MCF 10A (cell line): ENCODE data around the gene GALNT16. TPM values are rescaled to one million over a fixed set of nuclear protein-coding genes. Genes with fewer than 3 reads are reported as not detected.
"Not testable (repeated sequence)": the region's sequence is repeated elsewhere in the genome, so short reads cannot be mapped to it uniquely, and the experiment has no call there.

ENCODE experiments used
- BruUV-seq: library from RNA; stranded (reverse); fragments of 400-500 nt; replicated peaks from 2 replicates; lab custom pipeline; 2021; lab: Mats Ljungman, UMichigan
- CTCF ChIA-PET: fragments of 300-600 bp; sonication (Branson Sonifier 250); formaldehyde crosslinking; extraction: SDS; loops from one replicate; lab custom pipeline; 2021; ENCODE audit warnings: antibody characterized with exemption, inconsistent platforms; lab: Yijun Ruan, JAX
- POLR2A ChIA-PET: fragments of 300-600, 350-650 bp; sonication (Branson Sonifier 250); formaldehyde crosslinking; extraction: SDS; loops from one replicate; lab custom pipeline; 2020; ENCODE audit warnings: antibody characterized with exemption, inconsistent platforms; lab: Yijun Ruan, JAX
- DNase-seq: peaks from one replicate; pipeline ENCODE4 v3.0.0-alpha.2; 2018; ENCODE audit not compliant: unreplicated experiment
- H3K27ac Mint-ChIP-seq: one replicate; pipeline ENCODE4 v1.8.0; 2022; ENCODE audit warnings: mild to moderate bottlenecking, low read depth, mixed read lengths; ENCODE audit not compliant: unreplicated experiment
- H3K27me3 Mint-ChIP-seq: one replicate; pipeline ENCODE4 v1.8.0; 2022; ENCODE audit warnings: mixed read lengths; ENCODE audit not compliant: insufficient read depth, unreplicated experiment
- H3K36me3 Mint-ChIP-seq: one replicate; pipeline ENCODE4 v1.8.0; 2022; ENCODE audit warnings: mild to moderate bottlenecking, moderate library complexity, mixed read lengths; ENCODE audit not compliant: insufficient read depth, unreplicated experiment
- H3K4me1 Mint-ChIP-seq: one replicate; pipeline ENCODE4 v1.8.0; 2022; ENCODE audit warnings: mixed read lengths; ENCODE audit not compliant: insufficient read depth, unreplicated experiment
- H3K4me3 Mint-ChIP-seq: one replicate; pipeline ENCODE4 v1.8.0; 2022; ENCODE audit warnings: mild to moderate bottlenecking, moderate library complexity, mixed read lengths; ENCODE audit not compliant: unreplicated experiment
- H3K9me3 Mint-ChIP-seq: one replicate; pipeline ENCODE4 v1.8.0; 2022; ENCODE audit warnings: mixed read lengths; ENCODE audit not compliant: unreplicated experiment
- intact Hi-C: fragments of 100-400 bp; cut with micrococcal nuclease; formaldehyde crosslinking; loops from 2 replicates; pipeline ENCODE4 v1.14.1; 2022
- total RNA-seq: library from RNA; stranded (reverse); gene quantifications from 2 replicates; pipeline ENCODE4 v1.2.3, GENCODE V29; 2022
- TF ChIP-seq, protein P1 (sequence below): fragments of 200-600 bp; IDR thresholded peaks from one replicate; pipeline ENCODE4 v1.8.0; 2022; ENCODE audit warnings: antibody characterized with exemption, mild to moderate bottlenecking; ENCODE audit not compliant: unreplicated experiment

The GALNT16 gene
- total RNA-seq, 1 experiment from 2014 or later = not detected

DNA sequence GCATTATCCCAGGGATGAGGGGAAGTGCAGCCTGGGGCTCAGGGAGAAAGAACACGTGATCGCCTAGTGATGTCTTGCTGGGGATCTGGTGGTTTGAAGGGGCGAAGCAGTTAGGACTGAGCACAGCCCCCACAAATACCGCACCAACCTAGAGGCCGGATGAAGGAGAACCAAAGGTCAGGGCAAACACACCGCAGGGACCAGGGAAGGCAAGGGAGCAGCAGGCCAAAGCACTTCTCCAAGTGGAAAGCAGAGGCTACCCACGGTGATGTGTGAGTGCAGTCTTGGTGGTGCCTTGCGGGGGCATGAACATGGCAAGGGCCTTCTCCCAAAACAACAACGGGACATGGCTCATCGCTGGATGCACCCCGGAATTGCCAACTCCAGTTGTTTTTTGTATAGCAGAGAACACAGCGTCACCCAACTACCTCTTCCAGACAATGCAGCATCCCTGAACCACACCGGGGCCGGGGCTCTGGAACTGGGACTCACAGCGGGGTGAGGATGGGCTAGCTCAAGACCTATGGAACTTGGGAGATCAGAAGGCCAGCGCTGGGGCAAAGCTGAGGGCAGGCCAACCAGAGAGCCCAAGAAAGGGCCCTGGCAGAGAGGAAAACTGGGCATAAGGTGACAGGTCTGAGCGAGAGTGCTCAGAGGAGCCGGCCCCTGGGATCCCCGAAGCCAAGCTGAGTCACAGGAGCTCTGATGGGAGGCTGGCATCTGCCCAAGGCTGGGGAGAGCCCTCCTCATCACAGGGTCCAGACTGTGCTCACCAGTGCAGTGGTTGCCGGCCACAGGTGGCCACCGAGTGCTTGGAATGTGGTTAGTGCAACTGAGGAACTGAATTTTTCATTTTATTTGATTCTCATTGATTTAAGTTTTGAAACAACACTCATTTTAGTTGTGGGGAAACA lies 11.1 kb downstream of the GALNT16 start:
- H3K4me1 Mint-ChIP-seq = no peaks in the 10 kb centered on the region
- no peak overlapping the region for H3K4me3 Mint-ChIP-seq
- DNase-seq = no peak
- TF ChIP-seq, protein P1, sequence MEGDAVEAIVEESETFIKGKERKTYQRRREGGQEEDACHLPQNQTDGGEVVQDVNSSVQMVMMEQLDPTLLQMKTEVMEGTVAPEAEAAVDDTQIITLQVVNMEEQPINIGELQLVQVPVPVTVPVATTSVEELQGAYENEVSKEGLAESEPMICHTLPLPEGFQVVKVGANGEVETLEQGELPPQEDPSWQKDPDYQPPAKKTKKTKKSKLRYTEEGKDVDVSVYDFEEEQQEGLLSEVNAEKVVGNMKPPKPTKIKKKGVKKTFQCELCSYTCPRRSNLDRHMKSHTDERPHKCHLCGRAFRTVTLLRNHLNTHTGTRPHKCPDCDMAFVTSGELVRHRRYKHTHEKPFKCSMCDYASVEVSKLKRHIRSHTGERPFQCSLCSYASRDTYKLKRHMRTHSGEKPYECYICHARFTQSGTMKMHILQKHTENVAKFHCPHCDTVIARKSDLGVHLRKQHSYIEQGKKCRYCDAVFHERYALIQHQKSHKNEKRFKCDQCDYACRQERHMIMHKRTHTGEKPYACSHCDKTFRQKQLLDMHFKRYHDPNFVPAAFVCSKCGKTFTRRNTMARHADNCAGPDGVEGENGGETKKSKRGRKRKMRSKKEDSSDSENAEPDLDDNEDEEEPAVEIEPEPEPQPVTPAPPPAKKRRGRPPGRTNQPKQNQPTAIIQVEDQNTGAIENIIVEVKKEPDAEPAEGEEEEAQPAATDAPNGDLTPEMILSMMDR = no peak
- no peaks in the 10 kb centered on the region for H3K36me3 Mint-ChIP-seq
- no peak overlapping the region for H3K27ac Mint-ChIP-seq
- no peaks in the 10 kb centered on the region for H3K9me3 Mint-ChIP-seq
- intact Hi-C loops = no loop called here
- H3K27me3 Mint-ChIP-seq = peaks cover 21% of the 10 kb centered on the region
- BruUV-seq = no TSS peak
- CTCF ChIA-PET = no interaction called here
- POLR2A ChIA-PET = no interaction called here

DNA sequence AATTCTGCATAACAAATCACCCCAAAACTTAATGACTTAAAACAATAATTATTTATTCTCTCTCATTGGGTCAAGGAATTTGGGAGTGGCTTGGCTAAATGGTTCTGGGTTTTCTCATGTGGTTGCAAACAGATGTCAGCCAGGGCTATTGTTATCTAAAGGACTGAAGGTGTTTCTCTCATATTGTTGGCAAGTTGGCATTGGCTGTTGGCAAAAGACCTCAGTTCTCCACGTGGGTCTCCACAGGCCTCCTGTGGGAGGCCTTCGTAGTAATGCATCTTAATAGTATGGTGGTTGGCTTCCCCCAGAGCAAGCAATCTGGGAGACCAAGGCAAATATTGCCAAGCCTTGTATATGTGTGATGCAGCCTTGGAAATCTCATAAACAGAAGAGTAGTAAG lies 14.4 kb downstream of the GALNT16 start:
- intact Hi-C loops = no loop called here
- CTCF ChIA-PET = no interaction called here
- no peaks in the 10 kb centered on the region for H3K4me1 Mint-ChIP-seq
- no peaks in the 10 kb centered on the region for H3K36me3 Mint-ChIP-seq
- TF ChIP-seq, protein P1 = no peak
- DNase-seq = no peak
- BruUV-seq = no TSS peak
- H3K9me3 Mint-ChIP-seq = no peaks in the 10 kb centered on the region
- no peak overlapping the region for H3K4me3 Mint-ChIP-seq
- H3K27me3 Mint-ChIP-seq = peaks cover 21% of the 10 kb centered on the region
- POLR2A ChIA-PET = no interaction called here
- H3K27ac Mint-ChIP-seq = no peak overlapping the region

DNA sequence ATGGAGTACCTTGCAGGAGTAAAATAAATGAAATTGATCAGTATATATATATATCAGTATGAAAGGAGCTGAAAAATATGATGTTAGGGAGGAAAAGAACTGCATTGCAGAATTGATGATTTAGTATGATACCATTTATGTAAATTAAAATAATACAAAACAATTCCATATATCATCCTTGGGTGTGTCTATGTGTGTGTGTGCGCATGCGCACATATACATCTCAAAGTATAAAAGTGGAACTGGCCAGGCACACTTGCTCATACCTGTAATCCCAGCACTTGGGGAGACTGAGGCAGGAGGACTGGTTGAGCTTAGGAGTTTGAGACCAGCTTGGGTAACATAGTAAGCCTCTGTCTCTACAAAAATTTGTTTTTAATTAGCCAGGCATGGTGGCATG lies 15.4 kb downstream of the GALNT16 start:
- TF ChIP-seq, protein P1 = no peak
- Mint-ChIP-seq H3K27me3 (peaks cover 31% of the 10 kb centered on the region), H3K36me3 (no peaks in the 10 kb centered on the region), H3K27ac (no peak overlapping the region), H3K9me3 (no peaks in the 10 kb centered on the region), H3K4me1 (no peaks in the 10 kb centered on the region), H3K4me3 (no peak overlapping the region)
- CTCF ChIA-PET = interaction anchor here (0.6 to 1.0 kb wide), 3 partner anchors 8 to 85 kb away, joined by 3 read pairs; no protein-coding TSS in a partner anchor
- BruUV-seq = no TSS peak
- POLR2A ChIA-PET = interaction anchor here (0.6 kb wide), 1 partner anchor 1497 kb away, joined by 4 read pairs; no protein-coding TSS in a partner anchor
- intact Hi-C loops = no loop called here
- no peak for DNase-seq

DNA sequence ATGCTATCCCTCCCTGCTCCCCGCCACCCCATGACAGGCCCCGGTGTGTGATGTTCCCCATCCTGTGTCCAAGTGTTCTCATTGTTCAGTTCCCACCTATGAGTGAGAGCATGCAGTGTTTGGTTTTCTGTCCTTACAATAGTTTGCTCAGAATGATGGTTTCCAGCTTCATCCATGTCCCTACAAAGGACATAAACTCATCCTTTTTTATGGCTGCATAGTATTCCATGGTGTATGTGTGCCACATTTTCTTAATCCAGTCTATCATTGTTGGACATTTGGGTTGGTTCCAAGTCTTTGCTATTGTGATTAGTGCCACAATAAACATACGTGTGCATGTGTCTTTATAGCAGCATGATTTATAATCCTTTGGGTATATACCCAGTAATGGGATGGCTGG lies 17.4 kb downstream of the GALNT16 start:
- H3K9me3 Mint-ChIP-seq, H3K27ac Mint-ChIP-seq, BruUV-seq, intact Hi-C loops, CTCF ChIA-PET, H3K36me3 Mint-ChIP-seq, H3K4me3 Mint-ChIP-seq, H3K4me1 Mint-ChIP-seq, DNase-seq: not testable (repeated sequence)
- H3K27me3 Mint-ChIP-seq = peaks cover 42% of the 10 kb centered on the region
- POLR2A ChIA-PET = interaction anchor here (0.6 kb wide), 1 partner anchor 39 kb away, joined by 3 read pairs; no protein-coding TSS in a partner anchor
